Mucosa of stomach (tissue), 1 donor: ENCODE results near the gene OR1K1.

Experiments used
- H3K27me3 ChIP-seq: one replicate; pipeline ENCODE4 v1.7.0; 2013; ENCODE audit warnings: mild to moderate bottlenecking, low read length; ENCODE audit not compliant: control insufficient read depth, insufficient read depth
- H3K36me3 ChIP-seq: one replicate; pipeline ENCODE4 v1.7.0; 2013; ENCODE audit warnings: low read length; ENCODE audit not compliant: control insufficient read depth, insufficient read depth
- H3K4me1 ChIP-seq: one replicate; pipeline ENCODE4 v1.7.0; 2013; ENCODE audit warnings: mild to moderate bottlenecking, low read length; ENCODE audit not compliant: control insufficient read depth, insufficient read depth
- H3K4me3 ChIP-seq: one replicate; pipeline ENCODE4 v1.7.0; 2013; ENCODE audit warnings: low read length
- H3K9ac ChIP-seq: one replicate; pipeline ENCODE4 v1.7.0; 2013; ENCODE audit warnings: mild to moderate bottlenecking, low read length, moderate library complexity
- H3K9me3 ChIP-seq: one replicate; pipeline ENCODE4 v1.7.0; 2013; ENCODE audit warnings: mild to moderate bottlenecking, low read length, moderate library complexity; ENCODE audit not compliant: control insufficient read depth
- donor health status: Pancreatic carcinoma.

The OR1K1 gene

GRCh38 chr9:122800066-122801060 is at the start of gene OR1K1:
TSS of gene OR1K1 (plus strand) at chr9:122800123. CDS start at chr9:122800123, 0 bp downstream.
- Histone ChIP-seq H3K4me1 (no peaks in the 10 kb centered on the region), H3K36me3 (no peaks in the 10 kb centered on the region), H3K9ac (no peak within 1 kb of the TSS), H3K9me3 (no peaks in the 10 kb centered on the region), H3K4me3 (no peak within 1 kb of the TSS), H3K27me3 (no peaks in the 10 kb centered on the region)

- H3K4me1 ChIP-seq = no peaks in the 10 kb centered on the region
- no peaks in the 10 kb centered on the region for H3K9me3 ChIP-seq
- H3K4me3 ChIP-seq = no peak overlapping the region
- no peak overlapping the region for H3K9ac ChIP-seq
- no peaks in the 10 kb centered on the region for H3K36me3 ChIP-seq
- no peaks in the 10 kb centered on the region for H3K27me3 ChIP-seq
These were observed 45.1 kb upstream of the OR1K1 start for GRCh38 chr9:122754825-122755224.

DNA sequence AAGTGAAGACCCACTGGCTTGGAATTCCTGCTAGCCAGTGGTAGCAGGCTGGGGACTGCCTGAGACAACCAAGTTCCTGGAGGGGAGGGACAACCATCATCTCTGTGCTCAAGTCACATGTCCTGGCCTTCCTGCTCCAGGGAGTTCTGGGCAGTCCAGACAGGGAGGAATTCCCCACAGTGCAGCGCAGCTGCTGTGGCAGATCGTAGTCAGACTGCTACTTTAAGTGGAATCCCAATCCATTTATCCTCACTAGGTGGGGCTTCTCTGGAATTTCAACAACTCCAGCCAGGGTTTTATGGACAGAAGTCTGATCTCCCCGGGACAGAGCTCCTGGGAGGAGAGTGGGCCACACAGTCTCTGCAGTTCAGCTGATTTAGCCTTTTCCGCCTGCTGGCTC is 32.1 kb upstream of the OR1K1 start:
- H3K27me3 ChIP-seq = no peaks in the 10 kb centered on the region
- no peaks in the 10 kb centered on the region for H3K36me3 ChIP-seq
- H3K9ac ChIP-seq = no peak overlapping the region
- H3K4me1 ChIP-seq = no peaks in the 10 kb centered on the region
- no peak overlapping the region for H3K4me3 ChIP-seq
- H3K9me3 ChIP-seq = no peaks in the 10 kb centered on the region

GRCh38 chr9:122777052-122777451 is 22.9 kb upstream of the OR1K1 start:
- Histone ChIP-seq H3K27me3 (no peaks in the 10 kb centered on the region), H3K9ac (no peak overlapping the region), H3K9me3 (no peaks in the 10 kb centered on the region), H3K4me1 (no peaks in the 10 kb centered on the region), H3K4me3 (no peak overlapping the region), H3K36me3 (no peaks in the 10 kb centered on the region)

- Histone ChIP-seq H3K36me3 (no peaks in the 10 kb centered on the region), H3K9me3 (no peaks in the 10 kb centered on the region), H3K4me3 (no peak overlapping the region), H3K9ac (no peak overlapping the region), H3K4me1 (no peaks in the 10 kb centered on the region), H3K27me3 (no peaks in the 10 kb centered on the region)
These were observed 21.8 kb upstream of the OR1K1 start for GRCh38 chr9:122777935-122778627.

DNA sequence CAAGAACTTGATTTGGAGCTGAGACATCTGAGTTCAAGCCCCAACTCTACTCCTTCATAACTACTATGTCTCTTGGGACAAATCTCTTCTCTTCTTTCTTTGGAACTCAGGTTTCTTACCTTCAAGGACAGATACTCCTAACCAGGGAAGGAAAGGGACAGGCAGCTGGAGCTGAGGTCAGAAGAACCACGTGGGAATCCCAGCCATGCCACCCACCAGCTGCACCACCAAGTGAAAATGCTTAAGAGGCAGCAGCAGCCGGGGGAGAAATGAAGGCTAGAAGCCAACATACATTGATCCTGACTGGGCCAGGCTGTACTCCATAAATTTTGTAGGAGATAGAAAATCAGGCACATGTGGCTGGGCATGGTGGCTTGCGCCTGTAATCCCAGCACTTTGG is 20.7 kb upstream of the OR1K1 start:
- Histone ChIP-seq H3K9ac (no peak overlapping the region), H3K36me3 (no peaks in the 10 kb centered on the region), H3K4me1 (no peaks in the 10 kb centered on the region), H3K27me3 (no peaks in the 10 kb centered on the region), H3K4me3 (no peak overlapping the region), H3K9me3 (no peaks in the 10 kb centered on the region)

DNA sequence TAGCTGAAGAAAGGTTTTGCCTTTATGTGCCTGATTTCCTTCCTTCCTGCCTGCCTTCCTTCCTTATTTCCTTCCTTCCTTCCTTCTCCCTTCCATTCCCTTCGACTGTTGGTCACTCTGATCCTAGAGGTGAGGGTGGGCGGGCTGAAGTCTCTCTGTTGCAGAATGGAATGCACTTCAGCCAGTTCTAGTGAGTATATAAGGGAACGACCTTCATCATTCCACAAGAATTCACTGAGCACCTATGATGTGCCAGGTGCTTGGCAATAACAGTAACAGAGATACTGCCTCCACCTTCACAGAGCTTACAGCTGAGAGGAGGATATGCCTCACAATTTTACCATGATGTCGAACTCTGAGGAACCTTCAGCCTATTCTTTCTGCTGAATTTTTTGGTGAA is 19.9 kb upstream of the OR1K1 start:
- Histone ChIP-seq H3K4me3 (no peak overlapping the region), H3K9me3 (no peaks in the 10 kb centered on the region), H3K36me3 (no peaks in the 10 kb centered on the region), H3K27me3 (no peaks in the 10 kb centered on the region), H3K4me1 (no peaks in the 10 kb centered on the region), H3K9ac (no peak overlapping the region)

DNA sequence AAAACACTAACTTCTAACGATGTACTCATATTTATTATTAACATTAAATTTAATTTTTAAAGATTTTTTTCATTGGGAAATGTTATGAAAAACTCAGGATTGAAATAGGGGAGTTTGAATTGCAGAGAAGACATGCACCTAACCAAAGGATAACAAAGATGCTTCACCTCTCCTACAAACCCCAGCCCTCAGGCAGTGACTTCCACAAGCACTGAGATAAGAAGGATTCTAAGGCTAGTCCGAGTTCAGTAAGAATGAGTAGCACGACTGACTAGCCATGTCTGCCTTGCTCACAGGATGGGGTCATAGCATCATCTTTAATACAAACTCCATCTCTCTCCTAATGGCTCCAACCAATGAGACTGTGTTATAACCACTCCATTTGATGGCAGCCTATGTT is 18.3 kb upstream of the OR1K1 start:
- Histone ChIP-seq H3K9me3 (no peaks in the 10 kb centered on the region), H3K9ac (no peak overlapping the region), H3K4me3 (no peak overlapping the region), H3K36me3 (no peaks in the 10 kb centered on the region), H3K27me3 (no peaks in the 10 kb centered on the region), H3K4me1 (no peaks in the 10 kb centered on the region)

- H3K4me3 ChIP-seq = no peak overlapping the region
- no peaks in the 10 kb centered on the region for H3K4me1 ChIP-seq
- H3K36me3 ChIP-seq = no peaks in the 10 kb centered on the region
These were observed 14.7 kb upstream of the OR1K1 start for GRCh38 chr9:122785269-122785668.

GRCh38 chr9:122786338-122786737 is 13.6 kb upstream of the OR1K1 start:
- Histone ChIP-seq H3K9ac (no peak overlapping the region), H3K4me3 (no peak overlapping the region), H3K36me3 (no peaks in the 10 kb centered on the region)

More at GRCh38 chr9:122785269-122785668, 14.7 kb upstream of the OR1K1 start:
- no peaks in the 10 kb centered on the region for H3K9me3 ChIP-seq
- no peaks in the 10 kb centered on the region for H3K27me3 ChIP-seq
- no peak overlapping the region for H3K9ac ChIP-seq

DNA sequence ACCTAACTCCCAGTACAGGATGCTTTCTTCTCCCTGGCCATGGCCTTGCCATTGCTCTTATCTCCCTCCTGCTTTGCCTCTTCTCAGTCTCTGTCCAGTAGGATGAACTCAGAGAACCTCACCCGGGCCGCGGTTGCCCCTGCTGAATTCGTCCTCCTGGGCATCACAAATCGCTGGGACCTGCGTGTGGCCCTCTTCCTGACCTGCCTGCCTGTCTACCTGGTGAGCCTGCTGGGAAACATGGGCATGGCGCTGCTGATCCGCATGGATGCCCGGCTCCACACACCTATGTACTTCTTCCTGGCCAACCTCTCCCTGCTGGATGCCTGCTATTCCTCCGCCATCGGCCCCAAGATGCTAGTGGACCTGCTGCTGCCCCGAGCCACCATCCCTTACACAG is 11.1 kb upstream of the OR1K1 start, which contains the start of gene OR5C1:
TSS of gene OR5C1 (plus strand) at position 103 of the 400 bp plus-strand sequence. CDS start at position 103, 0 bp downstream.
- Histone ChIP-seq H3K36me3 (no peaks in the 10 kb centered on the region), H3K4me1 (no peaks in the 10 kb centered on the region), H3K27me3 (no peaks in the 10 kb centered on the region), H3K9me3 (no peaks in the 10 kb centered on the region), H3K9ac (no peak within 1 kb of the TSS), H3K4me3 (no peak within 1 kb of the TSS)

More at GRCh38 chr9:122786338-122786737, 13.6 kb upstream of the OR1K1 start:
- Histone ChIP-seq H3K4me1 (no peaks in the 10 kb centered on the region), H3K9me3 (no peaks in the 10 kb centered on the region), H3K27me3 (no peaks in the 10 kb centered on the region)
